ENCODE data around the gene WWOX. TPM values are rescaled to one million over a fixed set of nuclear protein-coding genes. Genes with fewer than 3 reads are reported as not detected.
A peak's percentile ranks its signal among the peaks of the same experiment; 100 is the strongest.

The WWOX gene
- total RNA-seq, 1 donor from 2014 or later: 43.2 TPM

DNA sequence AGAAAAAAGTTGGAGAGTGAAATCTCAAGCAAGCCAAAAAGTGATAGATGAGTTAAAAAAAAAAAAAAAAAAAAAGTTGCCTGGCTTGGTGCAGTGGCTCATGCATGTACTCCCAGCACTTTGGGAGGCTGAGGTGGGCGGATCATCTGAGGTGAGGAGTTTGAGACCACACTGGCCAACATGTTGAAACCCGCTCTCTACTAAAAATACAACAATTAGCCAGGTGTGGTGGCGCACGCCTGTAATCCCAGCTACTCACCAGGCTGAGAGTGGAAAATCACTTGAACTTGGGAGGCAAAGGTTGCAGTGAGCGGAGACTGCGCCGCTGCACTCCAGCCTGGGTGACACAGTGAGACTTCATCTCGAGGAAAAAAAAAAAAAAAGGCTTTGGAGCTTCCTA, 668.8 kb downstream of the WWOX start:
- no peak overlapping the region for H3K4me3 Mint-ChIP-seq (ENCODE audit: low read depth)

DNA sequence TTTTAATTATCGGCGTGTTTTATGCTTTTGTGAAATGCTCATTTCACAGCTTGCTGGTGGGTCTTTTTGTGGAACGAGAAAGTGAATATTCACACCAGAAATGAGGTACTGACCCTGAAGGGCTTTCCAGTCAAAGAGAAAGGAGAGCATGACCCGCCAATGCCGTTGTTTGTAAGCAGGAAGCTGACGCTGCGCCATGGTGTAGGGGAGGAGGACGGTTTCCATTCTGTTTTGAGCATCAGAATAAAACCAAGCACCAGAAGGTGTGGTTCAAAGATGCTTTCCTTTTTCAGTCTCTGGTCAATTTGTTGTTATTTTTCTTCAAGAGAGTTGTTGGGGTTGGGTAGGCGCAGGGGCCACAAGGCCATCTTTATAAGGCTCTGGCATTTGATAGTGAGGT, 669.3 kb downstream of the WWOX start:
- Mint-ChIP-seq H3K4me1 (ENCODE audit: low read depth) (peaks cover 2% of the 10 kb centered on the region), H3K9me3 (ENCODE audit: low read depth) (peaks cover 9% of the 10 kb centered on the region), H3K27ac (peak overlapping the region; percentile 8), H3K36me3 (ENCODE audit: insufficient read depth) (no peaks in the 10 kb centered on the region), H3K27me3 (no peaks in the 10 kb centered on the region), H3K4me3 (ENCODE audit: low read depth) (no peak overlapping the region)
- TF ChIP-seq, protein P1, sequence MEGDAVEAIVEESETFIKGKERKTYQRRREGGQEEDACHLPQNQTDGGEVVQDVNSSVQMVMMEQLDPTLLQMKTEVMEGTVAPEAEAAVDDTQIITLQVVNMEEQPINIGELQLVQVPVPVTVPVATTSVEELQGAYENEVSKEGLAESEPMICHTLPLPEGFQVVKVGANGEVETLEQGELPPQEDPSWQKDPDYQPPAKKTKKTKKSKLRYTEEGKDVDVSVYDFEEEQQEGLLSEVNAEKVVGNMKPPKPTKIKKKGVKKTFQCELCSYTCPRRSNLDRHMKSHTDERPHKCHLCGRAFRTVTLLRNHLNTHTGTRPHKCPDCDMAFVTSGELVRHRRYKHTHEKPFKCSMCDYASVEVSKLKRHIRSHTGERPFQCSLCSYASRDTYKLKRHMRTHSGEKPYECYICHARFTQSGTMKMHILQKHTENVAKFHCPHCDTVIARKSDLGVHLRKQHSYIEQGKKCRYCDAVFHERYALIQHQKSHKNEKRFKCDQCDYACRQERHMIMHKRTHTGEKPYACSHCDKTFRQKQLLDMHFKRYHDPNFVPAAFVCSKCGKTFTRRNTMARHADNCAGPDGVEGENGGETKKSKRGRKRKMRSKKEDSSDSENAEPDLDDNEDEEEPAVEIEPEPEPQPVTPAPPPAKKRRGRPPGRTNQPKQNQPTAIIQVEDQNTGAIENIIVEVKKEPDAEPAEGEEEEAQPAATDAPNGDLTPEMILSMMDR (IDR thresholded peaks at IDR 0.05; ENCODE audit: unreplicated experiment): no peak
- no peak for DNase-seq (ENCODE audit: low spot score, unreplicated experiment)

More for the DNA sequence above, 668.8 kb downstream of the WWOX start:
- no peak for DNase-seq (ENCODE audit: low spot score, unreplicated experiment)
- Mint-ChIP-seq H3K36me3 (ENCODE audit: insufficient read depth) (no peaks in the 10 kb centered on the region), H3K4me1 (ENCODE audit: low read depth) (peaks cover 2% of the 10 kb centered on the region), H3K27ac (no peak overlapping the region), H3K9me3 (ENCODE audit: low read depth) (peaks cover 9% of the 10 kb centered on the region), H3K27me3 (no peaks in the 10 kb centered on the region)
- TF ChIP-seq, protein P1 (IDR thresholded peaks at IDR 0.05; ENCODE audit: unreplicated experiment): no peak

DNA sequence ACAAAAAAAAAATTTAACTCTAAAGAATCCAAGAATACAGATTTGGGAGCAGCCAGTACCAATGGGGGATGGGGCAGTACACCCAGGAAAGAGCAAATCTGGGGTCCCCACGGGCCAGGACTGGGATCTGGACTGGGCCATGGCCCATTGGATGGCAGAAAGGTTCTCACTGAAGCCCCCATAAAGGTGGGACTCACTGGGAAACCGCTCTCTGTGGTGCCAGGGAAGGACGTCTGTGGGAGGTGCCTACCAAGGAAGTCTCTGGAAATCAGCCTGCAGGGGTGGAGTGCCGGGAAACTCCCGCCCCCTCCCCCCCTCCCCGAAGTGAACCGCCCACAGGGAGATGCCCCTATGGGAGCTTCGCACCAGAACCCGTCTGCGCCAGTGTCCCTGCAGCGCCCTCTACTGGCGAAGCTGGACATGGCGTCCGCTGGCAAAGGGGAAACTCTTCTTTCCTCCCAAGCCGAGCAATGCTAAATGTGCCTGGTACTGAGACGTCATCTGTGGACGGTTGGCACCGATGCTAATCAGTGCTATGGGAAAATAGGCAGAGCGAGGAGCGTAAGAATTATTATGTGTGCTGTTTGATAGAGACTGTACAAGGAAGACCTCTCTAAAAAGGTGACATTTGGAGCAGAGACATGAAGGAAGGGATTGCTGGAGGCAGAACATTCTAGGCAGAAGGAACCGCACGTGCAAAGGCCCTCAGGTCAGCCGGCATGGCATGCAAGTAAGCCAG, 671.1 kb downstream of the WWOX start:
- Mint-ChIP-seq H3K4me3 (ENCODE audit: low read depth) (no peak overlapping the region), H3K4me1 (ENCODE audit: low read depth) (peaks cover 2% of the 10 kb centered on the region), H3K9me3 (ENCODE audit: low read depth) (peaks cover 9% of the 10 kb centered on the region), H3K27me3 (no peaks in the 10 kb centered on the region), H3K27ac (no peak overlapping the region), H3K36me3 (ENCODE audit: insufficient read depth) (no peaks in the 10 kb centered on the region)
- DNase-seq (ENCODE audit: low spot score, unreplicated experiment): peak; percentile 30
- TF ChIP-seq, protein P1 (IDR thresholded peaks at IDR 0.05; ENCODE audit: unreplicated experiment): peak; percentile 60

DNA sequence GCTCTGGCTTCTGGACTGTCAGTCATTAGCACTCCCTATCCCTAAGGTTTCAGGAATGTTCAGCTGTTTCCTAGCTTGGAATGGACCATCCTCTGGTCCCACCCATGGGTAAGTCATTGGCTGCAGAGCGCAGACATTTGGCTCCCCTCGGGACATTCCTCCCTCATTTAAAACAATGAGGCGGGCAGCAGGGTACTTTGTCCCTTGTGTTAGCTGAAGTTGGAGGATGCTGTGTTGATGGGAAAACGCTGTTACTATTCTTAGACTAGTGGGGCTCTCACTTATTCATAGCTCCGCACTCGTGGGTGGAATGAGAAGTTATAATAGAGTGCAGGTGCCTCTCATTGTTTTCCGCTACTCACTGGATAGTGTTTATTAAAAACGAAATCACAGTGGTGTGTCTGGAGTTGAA, 673.8 kb downstream of the WWOX start:
- Mint-ChIP-seq H3K4me1 (ENCODE audit: low read depth) (peaks cover 4% of the 10 kb centered on the region), H3K4me3 (ENCODE audit: low read depth) (no peak overlapping the region), H3K27me3 (no peaks in the 10 kb centered on the region), H3K36me3 (ENCODE audit: insufficient read depth) (no peaks in the 10 kb centered on the region), H3K27ac (no peak overlapping the region), H3K9me3 (ENCODE audit: low read depth) (peaks cover 9% of the 10 kb centered on the region)
- DNase-seq (ENCODE audit: low spot score, unreplicated experiment): no peak
- TF ChIP-seq, protein P1 (IDR thresholded peaks at IDR 0.05; ENCODE audit: unreplicated experiment): no peak

DNA sequence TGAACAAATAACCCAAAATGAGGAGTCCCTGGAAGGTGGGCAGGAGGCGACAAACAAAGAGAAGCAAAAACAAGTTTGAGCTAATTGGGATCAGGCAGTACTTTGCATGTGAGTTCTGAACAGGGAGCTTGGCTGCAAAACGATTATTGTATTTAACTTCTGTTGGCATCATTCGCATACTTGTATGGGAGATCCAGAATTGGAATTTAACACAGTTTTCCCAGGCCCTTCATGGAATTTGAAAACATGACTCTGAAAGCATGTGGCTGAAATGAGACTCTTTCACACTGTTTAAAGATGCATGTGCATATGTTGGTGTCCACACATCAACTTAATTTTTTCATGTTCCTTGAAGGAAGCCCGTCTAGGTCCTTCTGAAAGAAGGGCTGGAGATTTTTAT, 674.3 kb downstream of the WWOX start:
- TF ChIP-seq, protein P1 (IDR thresholded peaks at IDR 0.05; ENCODE audit: unreplicated experiment): no peak
- H3K27ac Mint-ChIP-seq: no peak overlapping the region
- H3K4me1 Mint-ChIP-seq (ENCODE audit: low read depth): peaks cover 6% of the 10 kb centered on the region
- no peak for DNase-seq (ENCODE audit: low spot score, unreplicated experiment)
- H3K9me3 Mint-ChIP-seq (ENCODE audit: low read depth): peaks cover 9% of the 10 kb centered on the region
- H3K36me3 Mint-ChIP-seq (ENCODE audit: insufficient read depth): no peaks in the 10 kb centered on the region
- H3K4me3 Mint-ChIP-seq (ENCODE audit: low read depth): no peak overlapping the region
- no peaks in the 10 kb centered on the region for H3K27me3 Mint-ChIP-seq
